Neural cell (in vitro differentiated cells): Measurements from ENCODE around the gene MINDY4. TPM values are rescaled to one million over a fixed set of nuclear protein-coding genes. Genes with fewer than 3 reads are reported as not detected.

Experiments
- H2AFZ ChIP-seq: fragments of 200-600, 300-800 bp; sonication (generic), shearing (Covaris generic); 2 replicates; pipeline ENCODE4 v1.6.0; 2014; ENCODE audit warnings: low read depth, mild to moderate bottlenecking, antibody characterized with exemption, low read length, moderate library complexity
- H3F3A ChIP-seq: fragments of 200-600 bp; shearing (Covaris generic); 2 replicates; pipeline ENCODE4 v1.6.1; 2016; ENCODE audit warnings: mild to moderate bottlenecking, moderate library complexity, mixed read lengths, antibody characterized with exemption, low read length; ENCODE audit not compliant: insufficient read depth, poor library complexity, severe bottlenecking
- H3K27ac ChIP-seq: fragments of 200-600, 300-800 bp; sonication (generic), shearing (Covaris generic); 2 replicates; pipeline ENCODE4 v1.5.1; 2014; ENCODE audit warnings: mild to moderate bottlenecking, low read length, moderate library complexity
- H3K27me3 ChIP-seq: fragments of 300-800, 200-600 bp; sonication (generic), shearing (Covaris generic); 2 replicates; pipeline ENCODE4 v1.6.0; 2014; ENCODE audit warnings: mild to moderate bottlenecking, low read depth, low read length, moderate library complexity; ENCODE audit not compliant: insufficient read depth
- H3K36me3 ChIP-seq: fragments of 300-800, 200-600 bp; sonication (generic), shearing (Covaris generic); 2 replicates; pipeline ENCODE4 v1.5.1; 2014; ENCODE audit warnings: mild to moderate bottlenecking, antibody characterized with exemption, low read length, moderate library complexity; ENCODE audit not compliant: insufficient read depth
- H3K4me2 ChIP-seq: fragments of 300-800, 200-600 bp; sonication (generic), shearing (Covaris generic); 2 replicates; pipeline ENCODE4 v1.6.0; 2014; ENCODE audit warnings: mild to moderate bottlenecking, low read length
- H3K4me3 ChIP-seq: fragments of 300-800, 200-600 bp; sonication (generic), shearing (Covaris generic); 2 replicates; pipeline ENCODE4 v1.5.1; 2014; ENCODE audit warnings: mild to moderate bottlenecking, low read length, moderate library complexity
- H3K79me2 ChIP-seq: fragments of 200-600 bp; shearing (Covaris generic); replicated peaks from 2 replicates; pipeline ENCODE4 v1.6.0; 2014; ENCODE audit warnings: mild to moderate bottlenecking, low read length, moderate library complexity; ENCODE audit not compliant: insufficient read depth
- H3K9ac ChIP-seq: fragments of 300-800, 200-600 bp; sonication (generic), shearing (Covaris generic); 2 replicates; pipeline ENCODE4 v1.6.1; 2016; ENCODE audit warnings: mild to moderate bottlenecking, low read length, mixed read lengths
- H3K9me2 ChIP-seq: fragments of 200-600 bp; shearing (Covaris generic); 2 replicates; pipeline ENCODE4 v1.6.1; 2016; ENCODE audit warnings: mild to moderate bottlenecking, low read length, mixed read lengths; ENCODE audit not compliant: insufficient read depth
- H3K9me3 ChIP-seq: fragments of 200-600, 300-800 bp; sonication (generic), shearing (Covaris generic); 2 replicates; pipeline ENCODE4 v1.6.1; 2016; ENCODE audit warnings: mild to moderate bottlenecking, mixed run types, low read length, moderate library complexity, mixed read lengths
- H4K20me1 ChIP-seq: fragments of 200-600 bp; shearing (Covaris generic); 2 replicates; pipeline ENCODE4 v1.6.1; 2016; ENCODE audit warnings: mild to moderate bottlenecking, mixed run types; ENCODE audit not compliant: insufficient read depth
- EP300 ChIP-seq: fragments of 450-650 bp; conservative IDR thresholded peaks from 2 replicates; pipeline ENCODE4 v1.6.1; 2014; ENCODE audit warnings: antibody characterized with exemption, mild to moderate bottlenecking, moderate library complexity; ENCODE audit not compliant: poor library complexity, severe bottlenecking
- EZH2 ChIP-seq: fragments of 200-600, 300-800 bp; shearing (Covaris generic), sonication (generic); IDR thresholded peaks from 2 replicates; pipeline ENCODE4 v1.6.1; 2014; ENCODE audit warnings: antibody characterized with exemption, low read length, borderline replicate concordance, mild to moderate bottlenecking; ENCODE audit not compliant: insufficient read depth, poor library complexity, severe bottlenecking
- MXI1 ChIP-seq: fragments of 450-650 bp; conservative IDR thresholded peaks from 2 replicates; pipeline ENCODE4 v1.6.1; 2014; ENCODE audit warnings: antibody characterized with exemption, mild to moderate bottlenecking; ENCODE audit not compliant: poor library complexity, severe bottlenecking
- POLR2AphosphoS5 ChIP-seq: IDR thresholded peaks from 2 replicates; pipeline ENCODE4 v1.6.1; 2012
- RAD21 ChIP-seq: fragments of 450-650 bp; conservative IDR thresholded peaks from 2 replicates; pipeline ENCODE4 v1.6.1; 2014; ENCODE audit warnings: antibody characterized with exemption, mild to moderate bottlenecking, moderate library complexity
- SMC3 ChIP-seq: fragments of 450-650 bp; conservative IDR thresholded peaks from 2 replicates; pipeline ENCODE4 v1.6.1; 2014; ENCODE audit warnings: antibody characterized with exemption, mild to moderate bottlenecking, moderate library complexity; ENCODE audit not compliant: poor library complexity
- TAF1 ChIP-seq: IDR thresholded peaks from 2 replicates; pipeline ENCODE4 v1.6.1; 2012; ENCODE audit warnings: low read depth
- polyA plus RNA-seq: library from polyadenylated mRNA; depleted of rRNA; stranded (reverse); fragments of >200 nt; gene quantifications from 2 replicates; pipeline ENCODE4 v1.2.3, GENCODE V29; 2014
- TF ChIP-seq, protein P1 (sequence below): IDR thresholded peaks from 2 replicates; pipeline ENCODE4 v1.6.1; 2012; ENCODE audit warnings: borderline replicate concordance
- TF ChIP-seq, protein P2 (sequence below): fragments of 450-650 bp; IDR thresholded peaks from 2 replicates; pipeline ENCODE4 v1.5.1; 2014; ENCODE audit warnings: antibody characterized with exemption, mild to moderate bottlenecking, moderate library complexity; ENCODE audit not compliant: poor library complexity, severe bottlenecking

MINDY4 gene
- polyA plus RNA-seq, 1 donor from 2014 or later, result 1.0 TPM

DNA sequence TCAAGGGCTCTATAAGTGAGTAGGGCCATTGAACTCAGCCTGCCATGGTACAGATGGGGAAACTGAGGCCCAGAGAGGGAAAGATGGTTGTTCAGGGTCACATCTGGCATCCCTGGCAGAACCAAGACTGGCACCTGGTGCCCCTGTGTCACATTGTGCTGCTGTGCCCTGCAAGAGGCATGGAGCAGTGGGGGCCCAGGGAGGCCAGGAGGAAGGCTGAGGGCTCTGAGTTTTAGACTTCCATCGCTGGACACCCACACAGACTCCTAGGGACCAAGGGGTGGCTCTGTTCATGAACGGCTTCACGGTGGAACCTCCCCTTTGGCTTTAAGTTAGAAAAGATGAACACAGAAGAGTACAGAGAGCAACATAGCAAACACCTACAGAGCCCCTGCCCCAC is 73.7 kb downstream of the MINDY4 start:
- H3K79me2 ChIP-seq, result no peaks in the 10 kb centered on the region
- H3K4me2 ChIP-seq, result no peak overlapping the region

GRCh38 chr7:30845426-30846135 is 74.4 kb downstream of the MINDY4 start:
- H3K27me3 ChIP-seq, result no peaks in the 10 kb centered on the region
- no peak overlapping the region for H3K4me2 ChIP-seq
- no peaks in the 10 kb centered on the region for H4K20me1 ChIP-seq
- H3F3A ChIP-seq, result no peaks in the 10 kb centered on the region
- H3K9me2 ChIP-seq, result no peaks in the 10 kb centered on the region
- no peak overlapping the region for H3K4me3 ChIP-seq
- no peak overlapping the region for H3K27ac ChIP-seq
- H3K9me3 ChIP-seq, result no peaks in the 10 kb centered on the region
- H3K9ac ChIP-seq, result no peak overlapping the region
- TF ChIP-seq EP300 (no peak), EZH2 (no peak), RAD21 (no peak), POLR2AphosphoS5 (no peak), TAF1 (no peak), MXI1 (no peak), SMC3 (no peak)
- TF ChIP-seq, protein P1, sequence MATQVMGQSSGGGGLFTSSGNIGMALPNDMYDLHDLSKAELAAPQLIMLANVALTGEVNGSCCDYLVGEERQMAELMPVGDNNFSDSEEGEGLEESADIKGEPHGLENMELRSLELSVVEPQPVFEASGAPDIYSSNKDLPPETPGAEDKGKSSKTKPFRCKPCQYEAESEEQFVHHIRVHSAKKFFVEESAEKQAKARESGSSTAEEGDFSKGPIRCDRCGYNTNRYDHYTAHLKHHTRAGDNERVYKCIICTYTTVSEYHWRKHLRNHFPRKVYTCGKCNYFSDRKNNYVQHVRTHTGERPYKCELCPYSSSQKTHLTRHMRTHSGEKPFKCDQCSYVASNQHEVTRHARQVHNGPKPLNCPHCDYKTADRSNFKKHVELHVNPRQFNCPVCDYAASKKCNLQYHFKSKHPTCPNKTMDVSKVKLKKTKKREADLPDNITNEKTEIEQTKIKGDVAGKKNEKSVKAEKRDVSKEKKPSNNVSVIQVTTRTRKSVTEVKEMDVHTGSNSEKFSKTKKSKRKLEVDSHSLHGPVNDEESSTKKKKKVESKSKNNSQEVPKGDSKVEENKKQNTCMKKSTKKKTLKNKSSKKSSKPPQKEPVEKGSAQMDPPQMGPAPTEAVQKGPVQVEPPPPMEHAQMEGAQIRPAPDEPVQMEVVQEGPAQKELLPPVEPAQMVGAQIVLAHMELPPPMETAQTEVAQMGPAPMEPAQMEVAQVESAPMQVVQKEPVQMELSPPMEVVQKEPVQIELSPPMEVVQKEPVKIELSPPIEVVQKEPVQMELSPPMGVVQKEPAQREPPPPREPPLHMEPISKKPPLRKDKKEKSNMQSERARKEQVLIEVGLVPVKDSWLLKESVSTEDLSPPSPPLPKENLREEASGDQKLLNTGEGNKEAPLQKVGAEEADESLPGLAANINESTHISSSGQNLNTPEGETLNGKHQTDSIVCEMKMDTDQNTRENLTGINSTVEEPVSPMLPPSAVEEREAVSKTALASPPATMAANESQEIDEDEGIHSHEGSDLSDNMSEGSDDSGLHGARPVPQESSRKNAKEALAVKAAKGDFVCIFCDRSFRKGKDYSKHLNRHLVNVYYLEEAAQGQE, result no peak
- TF ChIP-seq, protein P2, sequence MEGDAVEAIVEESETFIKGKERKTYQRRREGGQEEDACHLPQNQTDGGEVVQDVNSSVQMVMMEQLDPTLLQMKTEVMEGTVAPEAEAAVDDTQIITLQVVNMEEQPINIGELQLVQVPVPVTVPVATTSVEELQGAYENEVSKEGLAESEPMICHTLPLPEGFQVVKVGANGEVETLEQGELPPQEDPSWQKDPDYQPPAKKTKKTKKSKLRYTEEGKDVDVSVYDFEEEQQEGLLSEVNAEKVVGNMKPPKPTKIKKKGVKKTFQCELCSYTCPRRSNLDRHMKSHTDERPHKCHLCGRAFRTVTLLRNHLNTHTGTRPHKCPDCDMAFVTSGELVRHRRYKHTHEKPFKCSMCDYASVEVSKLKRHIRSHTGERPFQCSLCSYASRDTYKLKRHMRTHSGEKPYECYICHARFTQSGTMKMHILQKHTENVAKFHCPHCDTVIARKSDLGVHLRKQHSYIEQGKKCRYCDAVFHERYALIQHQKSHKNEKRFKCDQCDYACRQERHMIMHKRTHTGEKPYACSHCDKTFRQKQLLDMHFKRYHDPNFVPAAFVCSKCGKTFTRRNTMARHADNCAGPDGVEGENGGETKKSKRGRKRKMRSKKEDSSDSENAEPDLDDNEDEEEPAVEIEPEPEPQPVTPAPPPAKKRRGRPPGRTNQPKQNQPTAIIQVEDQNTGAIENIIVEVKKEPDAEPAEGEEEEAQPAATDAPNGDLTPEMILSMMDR, result no peak
- H2AFZ ChIP-seq, result no peak overlapping the region
- no peaks in the 10 kb centered on the region for H3K36me3 ChIP-seq
- H3K79me2 ChIP-seq, result no peaks in the 10 kb centered on the region

More for the DNA sequence above, 73.7 kb downstream of the MINDY4 start:
- no peak overlapping the region for H3K9ac ChIP-seq
- no peaks in the 10 kb centered on the region for H3K9me3 ChIP-seq
- TF ChIP-seq SMC3 (no peak), POLR2AphosphoS5 (no peak), TAF1 (no peak), RAD21 (no peak), EZH2 (no peak), EP300 (no peak), MXI1 (no peak)
- TF ChIP-seq, protein P2, result no peak
- TF ChIP-seq, protein P1, result no peak
- H3K27me3 ChIP-seq, result no peaks in the 10 kb centered on the region
- H4K20me1 ChIP-seq, result no peaks in the 10 kb centered on the region
- no peaks in the 10 kb centered on the region for H3K36me3 ChIP-seq
- H3F3A ChIP-seq, result no peaks in the 10 kb centered on the region
- H2AFZ ChIP-seq, result no peak overlapping the region
- H3K27ac ChIP-seq, result no peak overlapping the region
- no peak overlapping the region for H3K4me3 ChIP-seq
- no peaks in the 10 kb centered on the region for H3K9me2 ChIP-seq
